ENCODE measurements around the gene TRABD. TPM values are rescaled to one million over a fixed set of nuclear protein-coding genes. Genes with fewer than 3 reads are reported as not detected.

The TRABD gene
- polyA plus RNA-seq, 1 donor from 2014 or later, result 31.8 TPM

GRCh38 chr22:50206599-50206998 lies 20.9 kb downstream of the TRABD start:
- peaks cover 3% of the 10 kb centered on the region for H4K20me1 ChIP-seq (ENCODE audit: insufficient read depth)
- H3F3A ChIP-seq (ENCODE audit: insufficient read depth, low read length, poor library complexity, severe bottlenecking), result no peaks in the 10 kb centered on the region
- no peaks in the 10 kb centered on the region for H3K9me2 ChIP-seq (ENCODE audit: insufficient read depth, low read length)
- no peak for TF ChIP-seq EP300 (conservative IDR thresholded peaks at IDR 0.05; ENCODE audit: poor library complexity, severe bottlenecking)
- no peak for TF ChIP-seq SMC3 (conservative IDR thresholded peaks at IDR 0.05; ENCODE audit: poor library complexity)
- no peak for TF ChIP-seq REST (IDR thresholded peaks at IDR 0.05; ENCODE audit: borderline replicate concordance)
- TF ChIP-seq, protein P1, sequence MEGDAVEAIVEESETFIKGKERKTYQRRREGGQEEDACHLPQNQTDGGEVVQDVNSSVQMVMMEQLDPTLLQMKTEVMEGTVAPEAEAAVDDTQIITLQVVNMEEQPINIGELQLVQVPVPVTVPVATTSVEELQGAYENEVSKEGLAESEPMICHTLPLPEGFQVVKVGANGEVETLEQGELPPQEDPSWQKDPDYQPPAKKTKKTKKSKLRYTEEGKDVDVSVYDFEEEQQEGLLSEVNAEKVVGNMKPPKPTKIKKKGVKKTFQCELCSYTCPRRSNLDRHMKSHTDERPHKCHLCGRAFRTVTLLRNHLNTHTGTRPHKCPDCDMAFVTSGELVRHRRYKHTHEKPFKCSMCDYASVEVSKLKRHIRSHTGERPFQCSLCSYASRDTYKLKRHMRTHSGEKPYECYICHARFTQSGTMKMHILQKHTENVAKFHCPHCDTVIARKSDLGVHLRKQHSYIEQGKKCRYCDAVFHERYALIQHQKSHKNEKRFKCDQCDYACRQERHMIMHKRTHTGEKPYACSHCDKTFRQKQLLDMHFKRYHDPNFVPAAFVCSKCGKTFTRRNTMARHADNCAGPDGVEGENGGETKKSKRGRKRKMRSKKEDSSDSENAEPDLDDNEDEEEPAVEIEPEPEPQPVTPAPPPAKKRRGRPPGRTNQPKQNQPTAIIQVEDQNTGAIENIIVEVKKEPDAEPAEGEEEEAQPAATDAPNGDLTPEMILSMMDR (IDR thresholded peaks at IDR 0.05; ENCODE audit: poor library complexity, severe bottlenecking), result no peak
- TF ChIP-seq RAD21 (conservative IDR thresholded peaks at IDR 0.05), result no peak
- TF ChIP-seq TAF1 (IDR thresholded peaks at IDR 0.05; ENCODE audit: low read depth), result no peak
- no peak for TF ChIP-seq EZH2 (IDR thresholded peaks at IDR 0.05; ENCODE audit: borderline replicate concordance, insufficient read depth, low read length, poor library complexity, severe bottlenecking)
- TF ChIP-seq POLR2AphosphoS5 (IDR thresholded peaks at IDR 0.05), result no peak
- no peak for TF ChIP-seq MXI1 (conservative IDR thresholded peaks at IDR 0.05; ENCODE audit: poor library complexity, severe bottlenecking)
- H3K9me3 ChIP-seq (ENCODE audit: low read length), result no peaks in the 10 kb centered on the region
- H3K4me2 ChIP-seq (ENCODE audit: low read length), result no peak overlapping the region
- H3K27me3 ChIP-seq (ENCODE audit: insufficient read depth, low read depth, low read length), result no peaks in the 10 kb centered on the region
- H3K9ac ChIP-seq (ENCODE audit: low read length), result no peak overlapping the region
- H3K27ac ChIP-seq (ENCODE audit: low read length), result no peak overlapping the region
- no peak overlapping the region for H2AFZ ChIP-seq (ENCODE audit: low read depth, low read length)
- H3K4me3 ChIP-seq (ENCODE audit: low read length), result no peak overlapping the region
- peaks cover 20% of the 10 kb centered on the region for H3K79me2 ChIP-seq (replicated peaks; ENCODE audit: insufficient read depth, low read length)
- H3K36me3 ChIP-seq (ENCODE audit: insufficient read depth, low read length), result peaks cover 11% of the 10 kb centered on the region

- no peaks in the 10 kb centered on the region for H3K27me3 ChIP-seq (ENCODE audit: insufficient read depth, low read depth, low read length)
- H3K36me3 ChIP-seq (ENCODE audit: insufficient read depth, low read length), result peaks cover 11% of the 10 kb centered on the region
- H3K9me2 ChIP-seq (ENCODE audit: insufficient read depth, low read length), result no peaks in the 10 kb centered on the region
- H3K27ac ChIP-seq (ENCODE audit: low read length), result no peak overlapping the region
- no peak for TF ChIP-seq POLR2AphosphoS5 (IDR thresholded peaks at IDR 0.05)
- no peak for TF ChIP-seq SMC3 (conservative IDR thresholded peaks at IDR 0.05; ENCODE audit: poor library complexity)
- no peak for TF ChIP-seq RAD21 (conservative IDR thresholded peaks at IDR 0.05)
- TF ChIP-seq TAF1 (IDR thresholded peaks at IDR 0.05; ENCODE audit: low read depth), result no peak
- TF ChIP-seq, protein P1 (IDR thresholded peaks at IDR 0.05; ENCODE audit: poor library complexity, severe bottlenecking), result no peak
- no peak for TF ChIP-seq REST (IDR thresholded peaks at IDR 0.05; ENCODE audit: borderline replicate concordance)
- TF ChIP-seq MXI1 (conservative IDR thresholded peaks at IDR 0.05; ENCODE audit: poor library complexity, severe bottlenecking), result no peak
- TF ChIP-seq EZH2 (IDR thresholded peaks at IDR 0.05; ENCODE audit: borderline replicate concordance, insufficient read depth, low read length, poor library complexity, severe bottlenecking), result no peak
- H3K9ac ChIP-seq (ENCODE audit: low read length), result no peak overlapping the region
- no peaks in the 10 kb centered on the region for H3K9me3 ChIP-seq (ENCODE audit: low read length)
- no peak overlapping the region for H3K4me2 ChIP-seq (ENCODE audit: low read length)
- no peak overlapping the region for H2AFZ ChIP-seq (ENCODE audit: low read depth, low read length)
- peaks cover 10% of the 10 kb centered on the region for H3K79me2 ChIP-seq (replicated peaks; ENCODE audit: insufficient read depth, low read length)
- H3F3A ChIP-seq (ENCODE audit: insufficient read depth, low read length, poor library complexity, severe bottlenecking), result no peaks in the 10 kb centered on the region
- H3K4me3 ChIP-seq (ENCODE audit: low read length), result no peak overlapping the region
- no peaks in the 10 kb centered on the region for H4K20me1 ChIP-seq (ENCODE audit: insufficient read depth)
Measured at GRCh38 chr22:50207383-50208140, 21.8 kb downstream of the TRABD start.

Measured in neural cell (in vitro differentiated cells).